GM18511 (cell line): ENCODE results near the gene RPL26.

Experiments
- ATAC-seq: cut with Tn5 transposase; IDR thresholded peaks from one replicate; pipeline ENCODE4 v1.9.1; 2021; ENCODE audit warnings: mild to moderate bottlenecking, moderate library complexity; ENCODE audit not compliant: unreplicated experiment

The RPL26 gene

DNA sequence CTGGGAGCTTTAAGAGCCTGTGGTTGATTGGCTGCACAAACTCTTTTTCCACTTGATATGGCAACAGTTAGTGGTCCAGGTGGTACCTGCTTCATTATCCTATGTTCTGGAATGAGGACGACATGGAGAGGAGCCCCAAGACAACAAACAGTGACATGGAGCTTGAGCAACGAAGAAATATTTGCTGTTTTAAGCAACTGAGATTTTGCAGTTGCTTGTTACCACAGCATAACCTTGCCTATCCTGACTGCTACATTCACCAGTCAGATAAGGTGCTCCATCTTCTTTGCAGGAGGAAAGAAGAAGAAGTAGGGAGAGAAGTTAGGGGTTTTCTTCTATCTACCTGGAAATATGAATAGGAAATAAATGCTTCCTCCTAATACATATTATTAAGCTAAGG is 50.9 kb downstream of the RPL26 start:
- no peak for ATAC-seq
